Suprapubic skin (tissue), 4 donors: ENCODE results near the gene TGFBI.

Experiments
- CTCF ChIP-seq, 2 donors: fragments of 200-600 bp in 1 of 2; fragments of 450-650 bp in 1 of 2; sonication (generic) in 1 of 2; IDR thresholded peaks; one replicate each; pipeline ENCODE4 v1.5.1; 2016 to 2019; ENCODE audit warnings: antibody characterized with exemption in 2 of 2, mild to moderate bottlenecking in 1 of 2, moderate library complexity in 1 of 2
- EP300 ChIP-seq: sonication (generic); formaldehyde crosslinking; IDR thresholded peaks from one replicate; pipeline ENCODE4 v1.6.1; 2017; ENCODE audit warnings: antibody characterized with exemption
- POLR2AphosphoS5 ChIP-seq, 3 donors: sonication (generic); formaldehyde crosslinking; IDR thresholded peaks; one replicate each; pipeline ENCODE4 v1.6.1; 2017; ENCODE audit warnings: antibody characterized with exemption in 3 of 3

GRCh38 chr5:136005476-136005875 is 23.3 kb upstream of the TGFBI start:
- TF ChIP-seq CTCF (IDR thresholded peaks at IDR 0.05) (no peak), EP300 (no peak), POLR2AphosphoS5 (IDR thresholded peaks at IDR 0.05) (no peak)
